H1 (cell line): ENCODE measurements around the gene ETFBKMT. TPM values are rescaled to one million over a fixed set of nuclear protein-coding genes. Genes with fewer than 3 reads are reported as not detected.

Source experiments
- CTCF ChIA-PET: fragments of 300-600 bp; sonication (Branson Sonifier 250); formaldehyde crosslinking; loops from one replicate; lab custom pipeline; 2021; ENCODE audit not compliant: partially characterized antibody; lab: Charles Lee
- POLR2A ChIA-PET: fragments of 300-600 bp; sonication (Branson Sonifier 250); formaldehyde crosslinking; loops from one replicate; lab custom pipeline; 2021; ENCODE audit warnings: inconsistent platforms; ENCODE audit not compliant: partially characterized antibody; lab: Charles Lee
- DNase-seq, 2 experiments: peaks; one replicate each; pipeline versions ENCODE4 v3.0.0 to v3.0.0-alpha.2; 2010 to 2022; ENCODE audit warnings: low spot score in 2 of 2, low read depth in 1 of 2, mixed read lengths in 1 of 2
- FAIRE-seq: peaks from 2 replicates; lab custom pipeline; 2011; peaks lifted over from hg19 to GRCh38; lab: Jason Lieb, UNC
- H2AFZ ChIP-seq: 2 replicates; pipeline ENCODE4 v1.8.1; 2012; ENCODE audit warnings: low read length, inconsistent platforms
- H2AK5ac ChIP-seq: 2 replicates; pipeline ENCODE4 v1.6.1; 2013; ENCODE audit warnings: low read depth, low read length
- H2BK120ac ChIP-seq: replicated peaks from 2 replicates; pipeline ENCODE3; 2013; ENCODE audit warnings: low read depth, low read length, inconsistent platforms
- H2BK12ac ChIP-seq: 2 replicates; pipeline ENCODE4 v1.6.1; 2013; ENCODE audit warnings: low read depth, low read length
- H2BK15ac ChIP-seq: 2 replicates; pipeline ENCODE4 v1.6.1; 2013; ENCODE audit warnings: low read length
- H2BK20ac ChIP-seq: 2 replicates; pipeline ENCODE4 v1.6.1; 2013; ENCODE audit warnings: low read length
- H2BK5ac ChIP-seq: 2 replicates; pipeline ENCODE4 v1.6.1; 2013; ENCODE audit warnings: low read depth, low read length
- H3K14ac ChIP-seq: 2 replicates; pipeline ENCODE4 v1.6.1; 2013; ENCODE audit warnings: inconsistent platforms; ENCODE audit not compliant: insufficient read length
- H3K18ac ChIP-seq: 2 replicates; pipeline ENCODE4 v1.6.1; 2013; ENCODE audit warnings: low read length; ENCODE audit errors: extremely low read depth
- H3K23ac ChIP-seq: 2 replicates; pipeline ENCODE4 v1.6.1; 2013; ENCODE audit warnings: inconsistent platforms; ENCODE audit not compliant: insufficient read length
- H3K23me2 ChIP-seq: 2 replicates; pipeline ENCODE4 v1.6.1; 2013; ENCODE audit warnings: low read depth, low read length
- H3K27ac ChIP-seq: 2 replicates; pipeline ENCODE4 v1.6.1; 2011; ENCODE audit warnings: low read depth, low read length, inconsistent platforms
- H3K27me3 ChIP-seq, 4 experiments: replicated peaks in 1 of 4; 1 replicate in 1 of 4; 2 replicates in 3 of 4; pipeline versions ENCODE4 v1.6.1 to v1.8.1; 2011 to 2013; ENCODE audit warnings: low read length in 3 of 4, mild to moderate bottlenecking in 3 of 4, inconsistent platforms in 2 of 4, mixed read lengths in 2 of 4, moderate library complexity in 1 of 4; ENCODE audit not compliant: control insufficient read depth in 3 of 4, insufficient read depth in 3 of 4; ENCODE audit errors: extremely low read depth in 1 of 4
- H3K36me3 ChIP-seq, 4 experiments: 2 replicates each; pipeline versions ENCODE4 v1.6.1 to v1.8.1; 2011 to 2013; ENCODE audit warnings: mild to moderate bottlenecking in 4 of 4, low read length in 3 of 4, moderate library complexity in 2 of 4, control low read depth in 1 of 4, inconsistent platforms in 1 of 4; ENCODE audit not compliant: insufficient read depth in 4 of 4, control insufficient read depth in 2 of 4
- H3K4ac ChIP-seq: replicated peaks from 2 replicates; pipeline ENCODE3; 2013; ENCODE audit warnings: low read length, low read depth, mixed read lengths, inconsistent platforms; ENCODE audit not compliant: insufficient read length
- H3K4me1 ChIP-seq, 4 experiments: replicated peaks in 1 of 4; 1 replicate in 1 of 4; 2 replicates in 3 of 4; pipeline versions ENCODE4 v1.6.1 to v1.8.1; 2011 to 2013; ENCODE audit warnings: low read length in 3 of 4, inconsistent platforms in 2 of 4, mixed read lengths in 1 of 4; ENCODE audit not compliant: insufficient read depth in 4 of 4, control insufficient read depth in 3 of 4
- H3K4me2 ChIP-seq, 2 experiments: 2 replicates each; pipeline versions ENCODE4 v1.6.1 to v1.8.1; 2011 to 2013; ENCODE audit warnings: low read depth in 2 of 2, low read length in 2 of 2, control low read depth in 1 of 2, inconsistent platforms in 1 of 2, mild to moderate bottlenecking in 1 of 2; ENCODE audit not compliant: insufficient read depth in 1 of 2
- H3K4me3 ChIP-seq, 4 experiments: fragments of 200-600, 300-600 bp in 1 of 4; sonication (generic), shearing (Covaris generic), sonication (Bioruptor Twin) in 1 of 4; 2 replicates each; pipeline versions ENCODE4 v1.5.1 to v1.8.1; 2011 to 2016; ENCODE audit warnings: low read length in 4 of 4, low read depth in 3 of 4, control low read depth in 2 of 4, inconsistent platforms in 2 of 4, mild to moderate bottlenecking in 2 of 4, mixed read lengths in 1 of 4, moderate library complexity in 1 of 4; ENCODE audit not compliant: insufficient read depth in 2 of 4; ENCODE audit errors: extremely low read depth in 1 of 4
- H3K56ac ChIP-seq: replicated peaks from 2 replicates; pipeline ENCODE3; 2013; ENCODE audit warnings: low read depth, mild to moderate bottlenecking, mixed read lengths, low read length, inconsistent platforms; ENCODE audit not compliant: insufficient read length
- H3K79me1 ChIP-seq: 2 replicates; pipeline ENCODE4 v1.6.1; 2013; ENCODE audit warnings: low read depth, low read length, control low read depth
- H3K79me2 ChIP-seq, 2 experiments: 2 replicates each; pipeline versions ENCODE4 v1.6.1 to v1.8.1; 2012 to 2013; ENCODE audit warnings: low read length in 2 of 2, mild to moderate bottlenecking in 2 of 2, inconsistent platforms in 1 of 2; ENCODE audit not compliant: insufficient read depth in 2 of 2, control insufficient read depth in 1 of 2
- H3K9ac ChIP-seq, 4 experiments: replicated peaks in 1 of 4; 1 replicate in 1 of 4; 2 replicates in 3 of 4; pipeline versions ENCODE4 v1.6.1 to v1.8.1; 2011 to 2013; ENCODE audit warnings: low read depth in 3 of 4, low read length in 3 of 4, control low read depth in 2 of 4, mild to moderate bottlenecking in 2 of 4, moderate library complexity in 2 of 4, inconsistent platforms in 1 of 4; ENCODE audit errors: extremely low read depth in 1 of 4
- H3K9me3 ChIP-seq, 2 experiments: 2 replicates each; pipeline versions ENCODE4 v1.6.1 to v1.8.1; 2012 to 2013; ENCODE audit warnings: mild to moderate bottlenecking in 2 of 2, moderate library complexity in 2 of 2, control low read depth in 1 of 2, inconsistent platforms in 1 of 2, low read depth in 1 of 2, low read length in 1 of 2, mixed read lengths in 1 of 2; ENCODE audit not compliant: insufficient read depth in 2 of 2
- H4K20me1 ChIP-seq, 2 experiments: replicated peaks in 1 of 2; 2 replicates each; pipeline versions ENCODE3 to v1.8.1; 2011 to 2013; ENCODE audit warnings: inconsistent platforms in 2 of 2, low read length in 2 of 2, mild to moderate bottlenecking in 1 of 2; ENCODE audit not compliant: insufficient read depth in 2 of 2, control insufficient read depth in 1 of 2
- H4K5ac ChIP-seq: 2 replicates; pipeline ENCODE4 v1.6.1; 2013; ENCODE audit warnings: low read length, low read depth, mixed read lengths, inconsistent platforms; ENCODE audit not compliant: insufficient read length
- H4K8ac ChIP-seq: 2 replicates; pipeline ENCODE4 v1.8.0; 2013; ENCODE audit warnings: mild to moderate bottlenecking, moderate library complexity, low read length, inconsistent platforms; ENCODE audit not compliant: insufficient read depth; ENCODE audit errors: extremely low read depth
- H4K91ac ChIP-seq: replicated peaks from 2 replicates; pipeline ENCODE3; 2013; ENCODE audit warnings: low read length, mixed read lengths, inconsistent platforms; ENCODE audit not compliant: insufficient read length
- ASH2L ChIP-seq: fragments of 200-600, 300-600 bp; sonication (generic); IDR thresholded peaks from one replicate; pipeline ENCODE4 v1.7.1; 2017; ENCODE audit warnings: low read length
- GABPA ChIP-seq: IDR thresholded peaks from 2 replicates; pipeline ENCODE4 v1.6.1; 2011; ENCODE audit warnings: mild to moderate bottlenecking, low read length, moderate library complexity, borderline replicate concordance; ENCODE audit not compliant: insufficient read depth
- NRF1 ChIP-seq: IDR thresholded peaks from 2 replicates; pipeline ENCODE4 v1.6.1; 2011; ENCODE audit warnings: mild to moderate bottlenecking, low read depth, low read length, improper control_type of control experiment
- POLR2AphosphoS5 ChIP-seq: IDR thresholded peaks from 2 replicates; pipeline ENCODE4 v1.6.1; 2011; ENCODE audit warnings: low read depth, low read length
- RAD21 ChIP-seq, 2 experiments: IDR thresholded peaks in 1 of 2; conservative IDR thresholded peaks in 1 of 2; 2 replicates each; pipeline ENCODE4 v1.6.1; 2011; ENCODE audit warnings: low read depth in 2 of 2, low read length in 2 of 2, improper control_type of control experiment in 1 of 2, inconsistent platforms in 1 of 2, mild to moderate bottlenecking in 1 of 2, moderate library complexity in 1 of 2
- RXRA ChIP-seq: IDR thresholded peaks from 2 replicates; pipeline ENCODE4 v1.6.1; 2011; ENCODE audit warnings: low read depth, mild to moderate bottlenecking, low read length, moderate library complexity; ENCODE audit not compliant: insufficient read depth
- SIRT6 ChIP-seq: IDR thresholded peaks from one replicate; pipeline ENCODE4 v1.7.1; 2012; ENCODE audit warnings: low read length, inconsistent platforms
- TEAD4 ChIP-seq: IDR thresholded peaks from 2 replicates; pipeline ENCODE4 v1.6.1; 2012; ENCODE audit warnings: low read depth, low read length, inconsistent platforms, mixed read lengths
- WGBS, 2 experiments: shearing (Covaris generic) in 1 of 2; methylation state at CpG; one replicate each; pipeline versions ENCODE4 v1.1.6 to v1.1.7; 2013 to 2015; ENCODE audit warnings: low lambda C conversion rate in 2 of 2, mixed read lengths in 2 of 2, inconsistent platforms in 1 of 2, low coverage in 1 of 2, missing lambda C conversion rate in 1 of 2; ENCODE audit not compliant: insufficient replicate concordance in 2 of 2, insufficient coverage in 1 of 2, insufficient read length in 1 of 2; ENCODE audit errors: extremely low coverage in 1 of 2, missing lambda C conversion rate in 1 of 2; 5-methylcytosine and 5-hydroxymethylcytosine counted together
- polyA plus RNA-seq, 7 experiments: library from polyadenylated mRNA; depleted of rRNA in 3 of 7; stranded (reverse) in 5 of 7; unstranded in 2 of 7; fragments of >200 nt in 5 of 7; fragments of 200-250 nt in 2 of 7; gene quantifications; 1 replicate in 5 of 7; 2 replicates in 1 of 7; 4 replicates in 1 of 7; pipeline versions ENCODE4 v1.2.1 to v1.2.3, GENCODE V29; 2011 to 2013; ENCODE audit warnings: missing spikeins in 2 of 7, mixed read lengths in 2 of 7
- total RNA-seq: library from RNA; stranded (reverse); fragmentation: NEBNext Ultra II Directional; extraction: Animal tissue kit (Norgen Biotek cat#: 25700); gene quantifications from 2 replicates; pipeline ENCODE4 v1.2.1, GENCODE V29; 2021

Gene ETFBKMT
- total and polyA plus RNA-seq, 2 of the 8 experiments (the other 6 are each of a cell fraction or from before 2014, with no cell fraction given), result 0.59 to 1.7 TPM

GRCh38 chr12:31631023-31631724 lies 28.3 kb upstream of the ETFBKMT start:
- Histone ChIP-seq H4K5ac (no peak overlapping the region), H2AFZ (no peak overlapping the region), H3K4me3 (no peak overlapping the region), H3K4ac (no peak overlapping the region), H2BK15ac (no peak overlapping the region), H2BK120ac (no peak overlapping the region), H2BK20ac (no peak overlapping the region), H3K18ac (no peak overlapping the region), H3K36me3 (no peaks in the 10 kb centered on the region), H2BK5ac (no peak overlapping the region), H2BK12ac (no peak overlapping the region), H3K9me3 (no peaks in the 10 kb centered on the region), H3K79me2 (no peaks in the 10 kb centered on the region), H3K23ac (no peak overlapping the region), H3K23me2 (no peaks in the 10 kb centered on the region), H3K9ac (no peak overlapping the region), H2AK5ac (no peak overlapping the region), H4K20me1 (no peaks in the 10 kb centered on the region), H4K8ac (no peak overlapping the region), H4K91ac (no peak overlapping the region), H3K56ac (no peak overlapping the region), H3K27ac (no peak overlapping the region), H3K27me3 (no peaks in the 10 kb centered on the region), H3K4me2 (no peak overlapping the region), H3K14ac (no peak overlapping the region), H3K4me1 (no peaks in the 10 kb centered on the region), H3K79me1 (no peaks in the 10 kb centered on the region)
- DNase-seq, result no peak
- FAIRE-seq, result no peak
- WGBS, 2 experiments, result 92% methylated on average over 6 of the region's 6 CpGs; no CpG with 5 or more reads in 1 of the 2 experiments
- ChIA-PET POLR2A (interaction anchor here (0.6 to 0.9 kb wide), 2 partner anchors 34 to 1157 kb away, joined by 3 read pairs; no protein-coding TSS in a partner anchor), CTCF (interaction anchor here (0.6 to 1.3 kb wide), 3 partner anchors 33 to 220 kb away, joined by 3 to 4 read pairs (median 3); no protein-coding TSS in a partner anchor)
- TF ChIP-seq POLR2AphosphoS5 (no peak), SIRT6 (no peak), NRF1 (no peak), TEAD4 (no peak), RAD21 (IDR thresholded peaks at IDR 0.05 in 1 of 2, conservative IDR thresholded peaks at IDR 0.05 in 1 of 2; ENCODE audit: low read depth in 2 of 2, low read length in 2 of 2) (no peak), ASH2L (no peak), GABPA (no peak), RXRA (no peak)
